Occipital lobe (tissue), 2 donors: ENCODE data around the gene HSPBAP1. TPM values are rescaled to one million over a fixed set of nuclear protein-coding genes. Genes with fewer than 3 reads are reported as not detected.
"Not testable (repeated sequence)": the region's sequence is repeated elsewhere in the genome, so short reads cannot be mapped to it uniquely, and the experiment has no call there.

Experiments
- DNase-seq: peaks from one replicate; lab custom pipeline; 2025; lab: John Stamatoyannopoulos, UW
- total RNA-seq: library from RNA; depleted of rRNA; stranded (reverse); fragments of >200 nt; gene quantifications from one replicate; pipeline ENCODE4 v1.2.3, GENCODE V29; 2014

Gene HSPBAP1
- total RNA-seq, 1 donor from 2014 or later, result 12.9 TPM

DNA sequence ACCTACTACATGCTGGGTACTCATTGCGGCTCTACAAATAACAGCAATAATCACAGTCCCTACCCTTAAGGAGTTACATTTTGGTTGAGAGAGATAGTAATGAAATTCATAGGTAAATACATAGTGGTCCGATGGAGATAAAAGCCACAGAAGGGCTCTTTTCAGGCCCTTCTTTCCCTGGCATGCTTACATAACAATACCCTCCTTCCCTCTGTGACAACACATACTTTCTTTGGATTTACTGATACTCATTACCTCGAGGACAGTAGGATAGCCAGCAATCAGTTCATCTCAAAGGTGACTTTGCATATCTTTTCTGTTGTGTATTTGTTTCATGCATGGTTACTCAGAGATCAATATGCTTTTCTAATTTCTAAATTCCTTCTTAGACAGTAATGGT is 54.5 kb downstream of the HSPBAP1 start:
- DNase-seq, result no peak

- DNase-seq, result not testable (repeated sequence)
Observed at GRCh38 chr3:122732682-122733525, 60.7 kb downstream of the HSPBAP1 start.

DNA sequence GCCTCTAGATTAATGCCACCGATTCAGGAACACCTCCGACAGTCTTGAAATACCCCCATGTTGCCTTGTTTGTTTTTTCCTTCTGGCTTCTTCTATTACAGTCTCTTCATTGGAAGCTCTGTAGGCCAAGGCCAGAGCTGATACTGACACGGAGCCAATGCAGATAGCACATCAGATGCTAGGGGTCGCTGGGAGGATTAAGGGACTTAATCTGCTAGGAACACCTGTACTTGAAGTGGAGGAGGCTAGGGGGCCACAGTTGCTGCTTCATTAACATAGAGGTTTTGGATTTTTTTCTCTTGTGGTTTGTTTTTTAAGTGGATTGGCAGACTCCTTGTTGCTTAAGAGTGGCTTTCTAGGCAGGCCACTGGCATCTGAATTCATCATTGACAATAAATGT is 63.4 kb downstream of the HSPBAP1 start:
- no peak for DNase-seq

DNA sequence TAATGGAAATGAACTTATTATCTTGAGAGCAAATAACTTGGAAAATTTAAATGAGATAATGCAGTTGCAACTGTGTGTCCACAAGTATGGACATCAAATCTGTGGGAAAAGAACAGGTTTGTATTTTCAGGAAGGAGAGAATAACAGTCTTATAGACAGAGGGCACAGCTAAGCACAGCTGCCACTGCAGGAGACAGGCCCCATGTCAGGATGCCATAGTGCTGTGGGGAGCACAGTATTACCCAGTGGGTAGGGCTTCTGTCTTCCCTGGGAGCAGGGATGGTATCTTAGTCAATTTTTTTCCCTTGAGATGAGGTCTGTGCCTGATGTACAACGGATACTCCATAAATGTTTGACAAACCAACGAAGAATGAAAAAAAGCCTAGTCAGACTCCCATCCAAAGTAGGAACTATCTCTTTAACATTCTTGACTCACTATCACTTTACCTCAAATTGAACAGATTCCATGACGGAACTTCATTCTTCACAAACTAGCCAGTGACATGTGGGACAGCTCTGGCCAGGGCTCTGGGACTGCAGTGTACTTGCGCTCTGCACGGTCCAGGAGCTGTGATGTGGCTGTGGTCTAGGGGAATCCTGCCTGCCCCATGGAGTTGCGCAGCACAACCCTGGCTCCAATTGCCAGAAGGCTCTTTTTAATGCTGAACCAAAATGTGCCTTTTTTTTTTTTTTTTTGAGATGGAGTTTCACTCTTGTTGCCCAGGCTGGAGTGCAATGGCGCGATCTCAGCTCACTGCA is 64.7 kb downstream of the HSPBAP1 start:
- DNase-seq, result no peak

DNA sequence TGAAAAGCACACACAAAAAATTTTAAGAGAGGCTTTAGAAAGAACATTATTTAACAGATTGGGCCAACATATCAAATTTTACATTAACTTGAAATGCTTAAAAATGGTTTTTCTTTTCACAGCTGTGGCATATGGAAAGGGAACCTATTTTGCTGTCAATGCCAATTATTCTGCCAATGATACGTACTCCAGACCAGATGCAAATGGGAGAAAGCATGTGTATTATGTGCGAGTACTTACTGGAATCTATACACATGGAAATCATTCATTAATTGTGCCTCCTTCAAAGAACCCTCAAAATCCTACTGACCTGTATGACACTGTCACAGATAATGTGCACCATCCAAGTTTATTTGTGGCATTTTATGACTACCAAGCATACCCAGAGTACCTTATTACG is 65.4 kb downstream of the HSPBAP1 start:
- DNase-seq, result no peak

GRCh38 chr3:122727766-122728165 is 65.9 kb downstream of the HSPBAP1 start:
- no peak for DNase-seq

- DNase-seq, result no peak
Observed at GRCh38 chr3:122727294-122727693, 66.3 kb downstream of the HSPBAP1 start.

DNA sequence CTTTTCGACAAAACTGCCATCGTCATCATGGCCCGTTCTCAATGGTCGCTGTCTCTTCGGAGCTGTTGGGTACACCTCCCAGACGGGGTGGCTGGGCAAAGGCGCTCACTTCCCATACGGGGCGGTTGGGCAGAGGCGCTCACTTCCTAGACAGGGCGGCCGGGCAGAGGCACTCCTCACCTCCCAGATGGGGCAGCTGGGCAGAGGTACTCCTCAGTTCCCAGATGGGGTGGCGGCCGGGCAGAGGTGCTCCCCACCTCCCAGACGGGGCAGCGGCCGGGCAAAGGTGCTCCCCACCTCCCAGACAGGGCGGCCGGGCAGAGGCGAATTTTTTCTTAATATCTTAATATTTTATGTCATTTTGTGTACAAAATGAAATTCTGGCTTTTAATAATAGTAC is 68.5 kb downstream of the HSPBAP1 start:
- no peak for DNase-seq

DNA sequence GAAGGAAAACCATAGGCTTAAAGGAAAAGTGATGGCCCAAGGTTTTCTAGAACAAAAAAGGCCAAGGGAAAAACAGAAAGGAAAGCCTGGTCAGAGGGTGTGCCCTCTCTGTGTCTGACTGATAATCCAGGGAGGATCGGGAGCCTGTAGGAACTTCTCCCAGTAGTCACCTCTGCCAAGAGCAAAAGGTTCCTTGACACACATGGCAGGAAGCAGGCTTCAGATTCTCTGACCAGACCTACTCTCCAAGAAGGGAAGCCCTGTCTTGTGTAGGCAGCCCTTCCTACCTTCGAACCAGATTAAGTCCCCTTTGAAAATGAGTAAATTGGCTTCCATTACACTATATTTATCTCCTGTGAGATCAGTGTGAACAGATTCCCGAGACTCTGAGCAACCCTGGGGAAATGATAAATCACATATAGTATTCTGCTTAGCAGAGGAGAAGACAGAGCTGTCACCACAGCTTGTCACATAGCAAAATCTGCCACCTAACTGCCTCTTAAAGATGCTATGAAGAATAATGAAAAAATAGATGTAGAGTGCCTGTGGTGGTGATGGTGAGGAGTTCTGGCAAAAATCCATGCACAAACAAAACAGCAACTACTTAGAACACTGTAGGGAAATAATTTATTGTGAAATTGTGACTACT is 74.2 kb downstream of the HSPBAP1 start:
- DNase-seq, result no peak

DNA sequence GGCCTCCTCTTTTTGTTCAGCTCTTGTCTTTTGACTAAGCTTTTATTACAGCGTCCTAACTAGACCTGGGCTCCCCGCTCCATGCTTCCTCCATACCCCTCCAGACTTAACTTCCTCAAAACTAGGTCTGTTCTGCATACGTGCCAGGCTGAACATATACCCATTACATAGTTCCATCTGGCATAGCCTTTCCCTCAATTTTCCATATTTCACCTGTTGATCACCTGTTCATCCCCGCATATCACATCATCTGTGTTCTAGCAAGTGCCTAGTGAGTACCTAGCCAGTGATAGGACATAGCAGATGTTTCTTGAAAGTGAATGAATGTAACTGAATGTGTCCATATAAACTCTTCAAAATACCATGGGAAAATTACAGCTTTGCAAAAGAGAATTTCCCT is 77.0 kb downstream of the HSPBAP1 start:
- DNase-seq, result no peak

- no peak for DNase-seq
Observed at GRCh38 chr3:122714273-122714672, 79.4 kb downstream of the HSPBAP1 start.

- DNase-seq, result not testable (repeated sequence)
Observed at GRCh38 chr3:122710616-122711251, 82.9 kb downstream of the HSPBAP1 start.

- DNase-seq, result no peak
Observed at GRCh38 chr3:122705379-122705778, 88.3 kb downstream of the HSPBAP1 start.

DNA sequence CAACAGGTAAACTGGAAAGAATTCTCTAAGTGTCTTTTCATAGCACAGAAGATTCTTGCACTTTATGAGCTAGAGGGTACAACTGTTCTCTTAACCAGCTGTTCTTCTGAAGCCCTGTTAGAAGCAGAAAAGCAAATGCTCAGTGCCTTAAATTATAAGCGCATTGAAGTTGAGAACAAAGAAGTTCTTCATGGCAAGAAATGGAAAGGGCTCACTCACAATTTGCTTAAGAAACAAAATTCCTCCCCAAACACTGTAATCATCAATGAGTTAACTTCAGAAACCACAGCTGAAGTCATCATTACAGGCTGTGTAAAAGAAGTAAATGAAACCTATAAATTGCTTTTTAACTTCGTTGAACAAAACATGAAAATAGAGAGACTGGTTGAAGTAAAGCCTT is 93.4 kb downstream of the HSPBAP1 start:
- DNase-seq, result no peak

- no peak for DNase-seq
Observed at GRCh38 chr3:122697952-122698620, 95.5 kb downstream of the HSPBAP1 start.

GRCh38 chr3:122695927-122696561 is 97.6 kb downstream of the HSPBAP1 start:
- DNase-seq, result no peak

DNA sequence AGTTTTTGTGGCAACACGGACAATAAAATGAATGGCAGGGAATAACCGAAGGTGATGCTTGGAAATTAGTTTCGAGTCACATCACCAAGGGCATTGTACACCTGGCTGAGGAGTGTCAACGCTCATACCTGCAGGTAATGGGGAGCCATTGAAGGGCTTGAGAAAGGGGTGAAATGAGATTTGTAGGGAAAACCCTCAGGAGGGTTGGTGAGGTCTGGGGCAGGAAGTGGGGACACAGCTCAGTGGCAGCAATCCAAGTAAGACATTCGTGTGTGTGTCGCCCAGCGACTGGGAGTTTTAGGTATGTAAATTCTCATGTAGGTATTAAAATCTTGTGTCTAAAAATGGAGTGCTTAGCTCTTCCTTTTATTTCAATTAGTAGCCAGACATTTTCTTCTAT is 98.7 kb downstream of the HSPBAP1 start:
- DNase-seq, result no peak

DNA sequence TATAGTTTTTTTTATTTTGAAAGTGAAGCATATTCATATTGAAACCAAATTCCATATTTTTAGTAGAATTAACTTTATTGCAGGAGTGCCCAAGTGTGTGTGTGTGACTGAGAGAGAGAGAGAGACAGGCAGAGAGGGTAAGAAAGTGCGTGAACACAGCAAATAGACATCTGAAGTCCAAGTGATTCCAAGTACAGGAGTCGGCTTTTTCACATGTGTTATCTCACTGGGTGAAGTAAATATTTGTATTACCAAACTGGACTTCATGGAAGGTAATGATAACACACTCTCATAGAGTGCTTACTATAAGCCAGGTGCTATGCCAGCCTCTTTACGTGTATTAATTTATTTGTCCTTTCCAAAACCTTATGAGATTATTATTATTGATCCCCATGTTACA is 101.0 kb downstream of the HSPBAP1 start:
- no peak for DNase-seq

DNA sequence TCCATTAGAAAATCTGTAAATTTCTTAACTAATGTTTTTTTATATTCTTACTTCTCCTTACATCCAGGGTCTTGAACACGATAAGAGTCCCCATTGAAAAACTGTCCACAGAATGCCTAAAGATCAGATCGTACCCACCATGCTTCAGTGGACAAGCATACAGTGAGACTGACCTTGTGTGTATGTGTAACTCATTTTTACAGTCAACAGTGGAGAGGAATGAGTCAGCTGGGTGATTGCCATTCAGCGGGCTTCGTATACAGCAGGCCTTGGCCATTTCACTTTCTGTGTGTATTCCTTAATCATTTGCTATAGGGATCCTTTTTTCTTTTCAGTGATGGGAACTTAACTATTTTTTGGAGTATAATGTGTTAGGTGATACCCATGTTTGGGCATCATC is 102.4 kb downstream of the HSPBAP1 start:
- DNase-seq, result no peak

GRCh38 chr3:122690096-122690495 is 103.5 kb downstream of the HSPBAP1 start:
- DNase-seq, result no peak
